HCT116 (cell line): ENCODE results near the gene KCNIP3. TPM values are rescaled to one million over a fixed set of nuclear protein-coding genes. Genes with fewer than 3 reads are reported as not detected.

Experiments used
- ATAC-seq: fragments of 200-7000 bp; cut with Tn5 transposase; 2 replicates; pipeline ENCODE4 v1.9.1; 2020; ENCODE audit warnings: mild to moderate bottlenecking, moderate library complexity
- BruUV-seq: library from RNA; stranded (reverse); fragments of 400-500 nt; replicated peaks from 2 replicates; lab custom pipeline; 2021; lab: Mats Ljungman, UMichigan
- CTCF ChIA-PET: fragments of 300-600 bp; sonication (Branson Sonifier 250); formaldehyde crosslinking; loops from one replicate; lab custom pipeline; 2021; ENCODE audit warnings: antibody characterized with exemption; lab: Charles Lee
- POLR2A ChIA-PET: fragments of 300-600, 350-600 bp; sonication (Branson Sonifier 250); formaldehyde crosslinking; loops from one replicate; lab custom pipeline; 2021; ENCODE audit warnings: antibody characterized with exemption; lab: Charles Lee
- RAD21 ChIA-PET, 2 experiments: fragments of 300-600 bp; sonication (Branson Sonifier 250); formaldehyde crosslinking; loops; one replicate each; lab custom pipeline; 2023; ENCODE audit warnings: low total read pairs in 2 of 2; ENCODE audit not compliant: uncharacterized antibody in 2 of 2, unreplicated experiment in 2 of 2, low non-redundant PET in 1 of 2; lab: Charles Lee
- DNase-seq: peaks from one replicate; pipeline ENCODE4 v3.0.0-alpha.2; 2010; ENCODE audit warnings: low read depth, low spot score
- H2AFZ ChIP-seq: fragments of 200-600 bp; shearing (Covaris generic), sonication (generic); 2 replicates; pipeline ENCODE4 v1.6.1; 2017; ENCODE audit warnings: low read depth, mixed run types, mixed read lengths, antibody characterized with exemption, low read length; ENCODE audit not compliant: poor library complexity, severe bottlenecking
- H3K27ac ChIP-seq: 2 replicates; pipeline ENCODE4 v1.5.1; 2012; ENCODE audit warnings: low read depth, low read length
- H3K27me3 ChIP-seq: fragments of 200-600 bp; sonication (generic); 2 replicates; pipeline ENCODE4 v1.6.1; 2016; ENCODE audit warnings: mixed run types, low read length, mixed read lengths; ENCODE audit not compliant: insufficient read depth
- H3K36me3 ChIP-seq, 2 experiments: fragments of 200-500 bp in 1 of 2; fragments of 200-600 bp in 1 of 2; sonication (Bioruptor generic) in 1 of 2; sonication (generic) in 1 of 2; 2 replicates each; pipeline versions ENCODE4 v1.5.1 to v1.6.1; 2014 to 2016; ENCODE audit warnings: low read length in 2 of 2, inconsistent platforms in 1 of 2, mixed read lengths in 1 of 2, mixed run types in 1 of 2; ENCODE audit not compliant: insufficient read depth in 2 of 2, control insufficient read depth in 1 of 2
- H3K4me1 ChIP-seq, 2 experiments: fragments of 200-600 bp in 1 of 2; sonication (generic) in 1 of 2; 2 replicates each; pipeline versions ENCODE4 v1.5.1 to v1.6.1; 2012 to 2017; ENCODE audit warnings: low read length in 2 of 2, inconsistent platforms in 1 of 2, mild to moderate bottlenecking in 1 of 2, mixed read lengths in 1 of 2, mixed run types in 1 of 2, moderate library complexity in 1 of 2; ENCODE audit not compliant: insufficient read depth in 2 of 2, control insufficient read depth in 1 of 2
- H3K4me2 ChIP-seq: fragments of 200-600 bp; sonication (generic); 2 replicates; pipeline ENCODE4 v1.6.1; 2017; ENCODE audit warnings: mixed run types, low read length, mixed read lengths
- H3K4me3 ChIP-seq, 2 experiments: fragments of 200-600 bp in 1 of 2; sonication (generic) in 1 of 2; replicated peaks in 1 of 2; 2 replicates each; pipeline ENCODE4 v1.5.1; 2011 to 2016; ENCODE audit warnings: low read length in 2 of 2, control low read depth in 1 of 2, low read depth in 1 of 2, mild to moderate bottlenecking in 1 of 2, mixed read lengths in 1 of 2, mixed run types in 1 of 2
- H3K79me2 ChIP-seq: fragments of 200-600 bp; sonication (generic); 2 replicates; pipeline ENCODE4 v1.6.1; 2017; ENCODE audit warnings: mild to moderate bottlenecking, mixed run types, low read length, moderate library complexity, mixed read lengths; ENCODE audit not compliant: insufficient read depth
- H3K9ac ChIP-seq: fragments of 200-600 bp; sonication (generic); 2 replicates; pipeline ENCODE4 v1.6.1; 2016; ENCODE audit warnings: low read length, mixed read lengths
- H3K9me2 ChIP-seq: fragments of 200-600 bp; sonication (generic), shearing (Covaris generic); 2 replicates; pipeline ENCODE4 v1.6.1; 2017; ENCODE audit warnings: mixed run types, mild to moderate bottlenecking, moderate library complexity; ENCODE audit not compliant: insufficient read depth
- H3K9me3 ChIP-seq, 2 experiments: fragments of 200-500 bp in 1 of 2; fragments of 200-600 bp in 1 of 2; sonication (Bioruptor generic) in 1 of 2; sonication (generic) in 1 of 2; 2 replicates each; pipeline ENCODE4 v1.6.1; 2014 to 2017; ENCODE audit warnings: low read length in 2 of 2, mixed read lengths in 2 of 2, inconsistent platforms in 1 of 2, low read depth in 1 of 2, mild to moderate bottlenecking in 1 of 2, mixed run types in 1 of 2, moderate library complexity in 1 of 2; ENCODE audit not compliant: control insufficient read depth in 1 of 2, insufficient read depth in 1 of 2
- H4K20me1 ChIP-seq: fragments of 200-600 bp; sonication (generic), shearing (Covaris generic); 2 replicates; pipeline ENCODE4 v1.6.1; 2017; ENCODE audit warnings: mixed run types, mild to moderate bottlenecking, moderate library complexity; ENCODE audit not compliant: insufficient read depth
- CBX3 ChIP-seq: IDR thresholded peaks from 2 replicates; pipeline ENCODE4 v1.6.1; 2012; ENCODE audit warnings: low read depth
- CEBPB ChIP-seq: IDR thresholded peaks from 2 replicates; pipeline ENCODE4 v1.6.1; 2012; ENCODE audit warnings: low read depth
- EGR1 ChIP-seq: IDR thresholded peaks from 2 replicates; pipeline ENCODE4 v1.6.1; 2012; ENCODE audit warnings: low read depth
- ELF1 ChIP-seq: IDR thresholded peaks from 2 replicates; pipeline ENCODE4 v1.6.1; 2012; ENCODE audit warnings: low read depth, borderline replicate concordance
- JUND ChIP-seq: IDR thresholded peaks from 2 replicates; pipeline ENCODE4 v1.6.1; 2012
- POLR2A ChIP-seq: IDR thresholded peaks from 2 replicates; pipeline ENCODE4 v1.7.0; 2011; ENCODE audit warnings: borderline replicate concordance; ENCODE audit not compliant: insufficient read depth, insufficient read length; ENCODE audit errors: extremely low read depth
- POLR2AphosphoS5 ChIP-seq: IDR thresholded peaks from 2 replicates; pipeline ENCODE4 v1.6.1; 2011; ENCODE audit warnings: mild to moderate bottlenecking, low read depth, low read length, moderate library complexity
- RAD21 ChIP-seq: IDR thresholded peaks from 2 replicates; pipeline ENCODE4 v1.6.1; 2012; ENCODE audit warnings: low read depth, mild to moderate bottlenecking
- SIN3A ChIP-seq: IDR thresholded peaks from 2 replicates; pipeline ENCODE4 v1.6.1; 2012; ENCODE audit warnings: low read depth
- SP1 ChIP-seq: IDR thresholded peaks from 2 replicates; pipeline ENCODE4 v1.6.1; 2012; ENCODE audit warnings: low read depth
- SRF ChIP-seq: IDR thresholded peaks from 2 replicates; pipeline ENCODE4 v1.6.1; 2012; ENCODE audit warnings: low read depth
- TCF7L2 ChIP-seq: IDR thresholded peaks from 2 replicates; pipeline ENCODE4 v1.7.0; 2011; ENCODE audit warnings: borderline replicate concordance, inconsistent platforms; ENCODE audit not compliant: insufficient read depth, insufficient read length; ENCODE audit errors: extremely low read depth
- ZFX ChIP-seq: fragments of 450-650 bp; IDR thresholded peaks from 2 replicates; pipeline ENCODE4 v1.6.1; 2017
- intact Hi-C: fragments of 100-400 bp; cut with micrococcal nuclease; formaldehyde crosslinking; loops from 2 replicates; pipeline ENCODE4 v1.10.0; 2022
- total RNA-seq: library from RNA; stranded (reverse); gene quantifications from one replicate; pipeline ENCODE4 v1.2.1, GENCODE V29; 2021; ENCODE audit not compliant: unreplicated experiment
- TF ChIP-seq, protein P1 (sequence below): IDR thresholded peaks from 2 replicates; pipeline ENCODE4 v1.6.1; 2012
- TF ChIP-seq, protein P2 (sequence below): IDR thresholded peaks from 2 replicates; pipeline ENCODE4 v1.6.1; 2012; ENCODE audit warnings: low read depth
- TF ChIP-seq, protein P3 (sequence below), 3 experiments: fragments of 200-600 bp in 1 of 3; sonication (generic) in 1 of 3; IDR thresholded peaks in 2 of 3; conservative IDR thresholded peaks in 1 of 3; 2 replicates each; pipeline ENCODE4 v1.5.1; 2012 to 2017; ENCODE audit warnings: low read depth in 2 of 3, low read length in 2 of 3, antibody characterized with exemption in 1 of 3, borderline replicate concordance in 1 of 3, control low read depth in 1 of 3, mild to moderate bottlenecking in 1 of 3, mixed read lengths in 1 of 3, mixed run types in 1 of 3, moderate library complexity in 1 of 3; ENCODE audit not compliant: insufficient read depth in 1 of 3
- TF ChIP-seq, protein P4 (sequence below): IDR thresholded peaks from 2 replicates; pipeline ENCODE4 v1.6.1; 2012
- TF ChIP-seq, protein P5 (sequence below): IDR thresholded peaks from 2 replicates; pipeline ENCODE4 v1.6.1; 2011; ENCODE audit warnings: mild to moderate bottlenecking, low read length, moderate library complexity; ENCODE audit not compliant: insufficient replicate concordance; ENCODE audit errors: extremely low read depth

KCNIP3 gene
- total RNA-seq, 1 experiment from 2014 or later, result 3.1 TPM

DNA sequence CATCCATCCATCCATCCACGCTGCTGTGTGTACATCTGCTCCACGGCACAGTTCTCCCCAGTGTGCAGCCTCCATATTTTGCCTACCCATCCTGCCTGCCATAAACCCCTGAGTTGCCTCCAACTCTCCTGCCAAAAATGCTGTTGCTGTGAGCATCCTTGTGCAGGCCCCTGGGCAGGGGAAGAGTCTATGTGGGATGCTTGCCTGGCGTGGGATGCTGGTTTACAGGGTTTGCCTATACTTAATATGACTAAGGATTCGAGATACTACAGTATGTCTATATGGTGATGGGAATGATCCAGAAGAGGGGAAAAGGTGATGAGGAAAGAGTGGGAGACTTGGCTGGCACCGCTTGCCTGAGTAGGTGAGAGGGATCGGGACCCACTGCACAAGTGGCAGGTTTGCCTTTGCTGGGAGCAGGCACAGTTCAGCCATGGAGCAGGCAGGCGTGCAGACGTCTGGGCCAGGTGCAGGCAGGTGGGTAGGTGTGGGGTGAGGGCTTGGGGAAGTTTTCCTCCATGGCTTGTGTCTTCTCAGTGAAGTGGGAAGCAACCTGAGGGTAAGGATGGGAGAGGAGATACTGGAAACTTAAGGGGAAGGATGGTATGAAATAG lies 75.2 kb downstream of the KCNIP3 start:
- TF ChIP-seq RAD21 (no peak), ZFX (no peak), POLR2A (no peak), EGR1 (no peak), ELF1 (no peak), SRF (no peak), CEBPB (no peak), SIN3A (no peak), TCF7L2 (no peak), CBX3 (no peak), POLR2AphosphoS5 (no peak), JUND (no peak), SP1 (no peak)
- TF ChIP-seq, protein P1, sequence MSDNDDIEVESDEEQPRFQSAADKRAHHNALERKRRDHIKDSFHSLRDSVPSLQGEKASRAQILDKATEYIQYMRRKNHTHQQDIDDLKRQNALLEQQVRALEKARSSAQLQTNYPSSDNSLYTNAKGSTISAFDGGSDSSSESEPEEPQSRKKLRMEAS, result no peak
- TF ChIP-seq, protein P2, sequence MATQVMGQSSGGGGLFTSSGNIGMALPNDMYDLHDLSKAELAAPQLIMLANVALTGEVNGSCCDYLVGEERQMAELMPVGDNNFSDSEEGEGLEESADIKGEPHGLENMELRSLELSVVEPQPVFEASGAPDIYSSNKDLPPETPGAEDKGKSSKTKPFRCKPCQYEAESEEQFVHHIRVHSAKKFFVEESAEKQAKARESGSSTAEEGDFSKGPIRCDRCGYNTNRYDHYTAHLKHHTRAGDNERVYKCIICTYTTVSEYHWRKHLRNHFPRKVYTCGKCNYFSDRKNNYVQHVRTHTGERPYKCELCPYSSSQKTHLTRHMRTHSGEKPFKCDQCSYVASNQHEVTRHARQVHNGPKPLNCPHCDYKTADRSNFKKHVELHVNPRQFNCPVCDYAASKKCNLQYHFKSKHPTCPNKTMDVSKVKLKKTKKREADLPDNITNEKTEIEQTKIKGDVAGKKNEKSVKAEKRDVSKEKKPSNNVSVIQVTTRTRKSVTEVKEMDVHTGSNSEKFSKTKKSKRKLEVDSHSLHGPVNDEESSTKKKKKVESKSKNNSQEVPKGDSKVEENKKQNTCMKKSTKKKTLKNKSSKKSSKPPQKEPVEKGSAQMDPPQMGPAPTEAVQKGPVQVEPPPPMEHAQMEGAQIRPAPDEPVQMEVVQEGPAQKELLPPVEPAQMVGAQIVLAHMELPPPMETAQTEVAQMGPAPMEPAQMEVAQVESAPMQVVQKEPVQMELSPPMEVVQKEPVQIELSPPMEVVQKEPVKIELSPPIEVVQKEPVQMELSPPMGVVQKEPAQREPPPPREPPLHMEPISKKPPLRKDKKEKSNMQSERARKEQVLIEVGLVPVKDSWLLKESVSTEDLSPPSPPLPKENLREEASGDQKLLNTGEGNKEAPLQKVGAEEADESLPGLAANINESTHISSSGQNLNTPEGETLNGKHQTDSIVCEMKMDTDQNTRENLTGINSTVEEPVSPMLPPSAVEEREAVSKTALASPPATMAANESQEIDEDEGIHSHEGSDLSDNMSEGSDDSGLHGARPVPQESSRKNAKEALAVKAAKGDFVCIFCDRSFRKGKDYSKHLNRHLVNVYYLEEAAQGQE, result no peak
- TF ChIP-seq, protein P3, sequence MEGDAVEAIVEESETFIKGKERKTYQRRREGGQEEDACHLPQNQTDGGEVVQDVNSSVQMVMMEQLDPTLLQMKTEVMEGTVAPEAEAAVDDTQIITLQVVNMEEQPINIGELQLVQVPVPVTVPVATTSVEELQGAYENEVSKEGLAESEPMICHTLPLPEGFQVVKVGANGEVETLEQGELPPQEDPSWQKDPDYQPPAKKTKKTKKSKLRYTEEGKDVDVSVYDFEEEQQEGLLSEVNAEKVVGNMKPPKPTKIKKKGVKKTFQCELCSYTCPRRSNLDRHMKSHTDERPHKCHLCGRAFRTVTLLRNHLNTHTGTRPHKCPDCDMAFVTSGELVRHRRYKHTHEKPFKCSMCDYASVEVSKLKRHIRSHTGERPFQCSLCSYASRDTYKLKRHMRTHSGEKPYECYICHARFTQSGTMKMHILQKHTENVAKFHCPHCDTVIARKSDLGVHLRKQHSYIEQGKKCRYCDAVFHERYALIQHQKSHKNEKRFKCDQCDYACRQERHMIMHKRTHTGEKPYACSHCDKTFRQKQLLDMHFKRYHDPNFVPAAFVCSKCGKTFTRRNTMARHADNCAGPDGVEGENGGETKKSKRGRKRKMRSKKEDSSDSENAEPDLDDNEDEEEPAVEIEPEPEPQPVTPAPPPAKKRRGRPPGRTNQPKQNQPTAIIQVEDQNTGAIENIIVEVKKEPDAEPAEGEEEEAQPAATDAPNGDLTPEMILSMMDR (IDR thresholded peaks at IDR 0.05 in 2 of 3, conservative IDR thresholded peaks at IDR 0.05 in 1 of 3; ENCODE audit: borderline replicate concordance in 1 of 3, insufficient read depth in 1 of 3, low read depth in 2 of 3, low read length in 2 of 3), result no peak
- TF ChIP-seq, protein P4, sequence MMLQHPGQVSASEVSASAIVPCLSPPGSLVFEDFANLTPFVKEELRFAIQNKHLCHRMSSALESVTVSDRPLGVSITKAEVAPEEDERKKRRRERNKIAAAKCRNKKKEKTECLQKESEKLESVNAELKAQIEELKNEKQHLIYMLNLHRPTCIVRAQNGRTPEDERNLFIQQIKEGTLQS, result no peak
- TF ChIP-seq, protein P5, sequence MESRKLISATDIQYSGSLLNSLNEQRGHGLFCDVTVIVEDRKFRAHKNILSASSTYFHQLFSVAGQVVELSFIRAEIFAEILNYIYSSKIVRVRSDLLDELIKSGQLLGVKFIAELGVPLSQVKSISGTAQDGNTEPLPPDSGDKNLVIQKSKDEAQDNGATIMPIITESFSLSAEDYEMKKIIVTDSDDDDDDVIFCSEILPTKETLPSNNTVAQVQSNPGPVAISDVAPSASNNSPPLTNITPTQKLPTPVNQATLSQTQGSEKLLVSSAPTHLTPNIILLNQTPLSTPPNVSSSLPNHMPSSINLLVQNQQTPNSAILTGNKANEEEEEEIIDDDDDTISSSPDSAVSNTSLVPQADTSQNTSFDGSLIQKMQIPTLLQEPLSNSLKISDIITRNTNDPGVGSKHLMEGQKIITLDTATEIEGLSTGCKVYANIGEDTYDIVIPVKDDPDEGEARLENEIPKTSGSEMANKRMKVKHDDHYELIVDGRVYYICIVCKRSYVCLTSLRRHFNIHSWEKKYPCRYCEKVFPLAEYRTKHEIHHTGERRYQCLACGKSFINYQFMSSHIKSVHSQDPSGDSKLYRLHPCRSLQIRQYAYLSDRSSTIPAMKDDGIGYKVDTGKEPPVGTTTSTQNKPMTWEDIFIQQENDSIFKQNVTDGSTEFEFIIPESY, result no peak
- peaks cover 0 to 3% of the 10 kb centered on the region in 2 experiments; a peak in 1 of 4 replicates for H3K4me1 ChIP-seq
- no peak overlapping the region for H3K27ac ChIP-seq
- intact Hi-C loops, result no loop called here
- ChIA-PET RAD21 (no interaction called here), POLR2A (no interaction called here), CTCF (interaction anchor here (0.7 kb wide), 1 partner anchor 17 kb away, joined by 3 read pairs; no protein-coding TSS in a partner anchor)
- ATAC-seq (no peak), DNase-seq (no peak)
- no peak overlapping the region for H3K4me2 ChIP-seq
- no peaks in the 10 kb centered on the region for H3K9me2 ChIP-seq
- no TSS peak for BruUV-seq
- H3K9me3 ChIP-seq, result no peaks in the 10 kb centered on the region
- no peak overlapping the region for H2AFZ ChIP-seq
- no peak overlapping the region for H3K9ac ChIP-seq
- no peaks in the 10 kb centered on the region for H4K20me1 ChIP-seq
- no peaks in the 10 kb centered on the region for H3K79me2 ChIP-seq
- H3K27me3 ChIP-seq, result no peaks in the 10 kb centered on the region
- no peaks in the 10 kb centered on the region for H3K36me3 ChIP-seq
- H3K4me3 ChIP-seq, result no peak overlapping the region
